Left ventricle myocardium inferior (tissue), 1 donor: Measurements from ENCODE around the gene VEGFB. TPM values are rescaled to one million over a fixed set of nuclear protein-coding genes. Genes with fewer than 3 reads are reported as not detected.

Source experiments
- DNase-seq: peaks from one replicate; pipeline ENCODE4 v3.0.0-alpha.2; 2020
- H3K27ac ChIP-seq: fragments of 200-600 bp; replicated peaks from 2 replicates; pipeline ENCODE4 v1.8.0; 2021
- H3K27me3 ChIP-seq: fragments of 200-600 bp; 2 replicates; pipeline ENCODE4 v1.8.0; 2021; ENCODE audit warnings: low read depth
- H3K36me3 ChIP-seq: fragments of 200-600 bp; 2 replicates; pipeline ENCODE4 v1.8.0; 2021
- H3K4me1 ChIP-seq: fragments of 200-600 bp; 2 replicates; pipeline ENCODE4 v1.8.0; 2021
- H3K4me3 ChIP-seq: fragments of 200-600 bp; 2 replicates; pipeline ENCODE4 v1.8.0; 2021; ENCODE audit warnings: mild to moderate bottlenecking, moderate library complexity
- H3K9me3 ChIP-seq: fragments of 200-600 bp; replicated peaks from 2 replicates; pipeline ENCODE4 v1.8.0; 2021
- intact Hi-C: fragments of 100-400 bp; cut with micrococcal nuclease; formaldehyde crosslinking; loops from one replicate; pipeline ENCODE4 v1.11.0; 2022
- total RNA-seq: library from RNA; stranded (reverse); fragmentation: NEBNext Ultra II Directional; extraction: Animal tissue kit (Norgen Biotek cat#: 25700); gene quantifications from one replicate; pipeline ENCODE4 v1.2.1, GENCODE V29; 2021
- TF ChIP-seq, protein P1 (sequence below): fragments of 200-600 bp; IDR thresholded peaks from 2 replicates; pipeline ENCODE4 v1.8.0; 2021; ENCODE audit warnings: antibody characterized with exemption, mild to moderate bottlenecking, borderline replicate concordance
- donor health status: DM: no; HTN: yes; CAD: no; lungs with severe emphysema.

VEGFB gene
- total RNA-seq, 1 donor from 2014 or later, result 272 TPM

DNA sequence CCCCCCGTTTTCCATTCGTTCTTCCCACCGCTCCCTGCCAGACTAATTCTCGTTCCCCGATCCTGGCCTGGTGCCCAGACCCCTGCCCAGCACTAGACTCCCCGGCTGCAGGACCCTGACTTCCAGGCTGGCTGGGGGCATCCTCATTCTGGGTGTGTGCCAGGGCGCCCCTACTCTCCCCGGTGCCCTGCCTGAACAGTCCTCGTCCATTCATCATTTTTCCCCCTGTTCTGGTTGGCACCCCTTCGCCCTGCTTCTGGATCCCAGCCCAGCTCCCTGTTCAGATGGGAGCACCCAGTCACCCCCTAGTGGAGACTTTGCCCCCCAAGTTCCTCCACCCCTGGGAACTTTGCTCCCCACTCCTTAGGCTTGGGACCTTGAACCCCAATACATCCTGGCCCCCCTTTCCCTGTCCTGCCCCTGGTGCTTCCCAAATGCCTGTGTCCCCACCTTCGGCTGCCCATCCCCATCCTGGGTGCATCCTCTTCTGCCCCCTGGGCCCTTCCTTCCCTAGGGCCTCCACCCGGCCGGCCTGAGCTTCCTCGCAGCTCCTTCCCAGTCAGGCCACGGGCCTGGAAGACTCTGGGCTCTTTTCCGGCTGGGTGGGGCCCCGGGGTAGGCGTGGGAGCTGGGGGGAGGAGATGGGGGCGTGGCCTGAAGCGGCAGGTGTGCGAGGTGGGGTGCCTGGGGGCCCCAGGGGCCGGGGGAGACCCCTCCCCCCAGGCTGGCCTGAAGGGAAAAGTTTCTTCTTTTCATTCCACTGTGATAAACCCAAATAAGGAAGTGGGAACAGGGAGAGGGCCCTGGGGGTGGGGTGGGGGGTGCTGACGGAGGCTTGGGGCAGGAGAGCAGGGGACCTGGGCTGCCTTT, 17.9 kb downstream of the VEGFB start:
- TF ChIP-seq, protein P1, sequence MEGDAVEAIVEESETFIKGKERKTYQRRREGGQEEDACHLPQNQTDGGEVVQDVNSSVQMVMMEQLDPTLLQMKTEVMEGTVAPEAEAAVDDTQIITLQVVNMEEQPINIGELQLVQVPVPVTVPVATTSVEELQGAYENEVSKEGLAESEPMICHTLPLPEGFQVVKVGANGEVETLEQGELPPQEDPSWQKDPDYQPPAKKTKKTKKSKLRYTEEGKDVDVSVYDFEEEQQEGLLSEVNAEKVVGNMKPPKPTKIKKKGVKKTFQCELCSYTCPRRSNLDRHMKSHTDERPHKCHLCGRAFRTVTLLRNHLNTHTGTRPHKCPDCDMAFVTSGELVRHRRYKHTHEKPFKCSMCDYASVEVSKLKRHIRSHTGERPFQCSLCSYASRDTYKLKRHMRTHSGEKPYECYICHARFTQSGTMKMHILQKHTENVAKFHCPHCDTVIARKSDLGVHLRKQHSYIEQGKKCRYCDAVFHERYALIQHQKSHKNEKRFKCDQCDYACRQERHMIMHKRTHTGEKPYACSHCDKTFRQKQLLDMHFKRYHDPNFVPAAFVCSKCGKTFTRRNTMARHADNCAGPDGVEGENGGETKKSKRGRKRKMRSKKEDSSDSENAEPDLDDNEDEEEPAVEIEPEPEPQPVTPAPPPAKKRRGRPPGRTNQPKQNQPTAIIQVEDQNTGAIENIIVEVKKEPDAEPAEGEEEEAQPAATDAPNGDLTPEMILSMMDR, result no peak
- H3K36me3 ChIP-seq, result peaks cover 29% of the 10 kb centered on the region
- no peaks in the 10 kb centered on the region for H3K9me3 ChIP-seq
- peak; percentile 53 for DNase-seq
- H3K27ac ChIP-seq, result peak overlapping the region; percentile 84
- H3K4me1 ChIP-seq, result peaks cover 43% of the 10 kb centered on the region
- intact Hi-C loops, result no loop called here
- H3K27me3 ChIP-seq, result no peaks in the 10 kb centered on the region
- H3K4me3 ChIP-seq, result peak overlapping the region; percentile 88

DNA sequence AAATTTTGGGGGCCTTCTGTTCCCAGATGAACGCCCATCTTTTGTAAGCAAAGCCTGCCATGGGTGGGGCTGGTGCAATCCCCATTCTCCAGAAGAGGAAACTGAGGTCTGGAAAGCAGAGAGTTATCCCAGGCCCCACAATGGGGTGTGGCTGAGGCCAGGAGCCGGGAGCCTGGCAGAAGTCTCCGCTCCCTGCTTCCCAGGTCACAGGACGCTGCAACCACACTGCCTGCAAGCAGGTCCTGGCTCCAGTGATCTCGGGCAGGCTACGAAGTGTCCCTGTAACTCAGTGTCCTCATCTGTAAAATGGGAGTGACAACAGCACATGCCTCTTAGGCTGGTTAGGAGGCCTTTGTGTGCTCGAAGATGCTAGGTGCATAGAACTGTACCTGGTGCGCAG, 18.7 kb downstream of the VEGFB start:
- H3K27ac ChIP-seq, result peak overlapping the region; percentile 84
- intact Hi-C loops, result no loop called here
- H3K4me1 ChIP-seq, result peaks cover 36% of the 10 kb centered on the region
- TF ChIP-seq, protein P1, result no peak
- DNase-seq, result no peak
- H3K4me3 ChIP-seq, result peak overlapping the region; percentile 88
- H3K27me3 ChIP-seq, result no peaks in the 10 kb centered on the region
- H3K9me3 ChIP-seq, result no peaks in the 10 kb centered on the region
- peaks cover 36% of the 10 kb centered on the region for H3K36me3 ChIP-seq

DNA sequence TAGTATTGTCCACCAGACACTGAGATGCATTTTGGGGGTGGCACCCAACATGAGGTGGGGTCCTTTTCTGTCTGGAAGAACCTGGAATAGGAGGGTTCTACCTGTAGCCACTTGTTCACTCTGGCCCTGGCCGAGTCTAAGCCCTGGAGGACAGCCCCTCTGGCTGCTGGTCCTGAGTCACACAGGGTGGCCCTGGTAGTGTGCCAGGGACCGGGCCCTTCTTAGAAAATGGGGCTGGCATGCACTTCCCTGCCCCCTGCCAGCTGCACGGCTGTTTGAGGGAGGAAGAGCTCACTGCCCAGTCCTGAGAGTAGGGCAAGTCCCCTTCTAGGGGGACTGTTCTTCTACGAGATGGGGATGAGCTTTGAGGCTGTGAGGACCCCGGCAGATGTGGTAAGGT, 19.1 kb downstream of the VEGFB start:
- H3K36me3 ChIP-seq, result peaks cover 40% of the 10 kb centered on the region
- no peak for DNase-seq
- peaks cover 36% of the 10 kb centered on the region for H3K4me1 ChIP-seq
- H3K4me3 ChIP-seq, result no peak overlapping the region
- peak overlapping the region; percentile 16 for H3K27ac ChIP-seq
- TF ChIP-seq, protein P1, result no peak
- intact Hi-C loops, result no loop called here
- H3K9me3 ChIP-seq, result no peaks in the 10 kb centered on the region
- no peaks in the 10 kb centered on the region for H3K27me3 ChIP-seq

DNA sequence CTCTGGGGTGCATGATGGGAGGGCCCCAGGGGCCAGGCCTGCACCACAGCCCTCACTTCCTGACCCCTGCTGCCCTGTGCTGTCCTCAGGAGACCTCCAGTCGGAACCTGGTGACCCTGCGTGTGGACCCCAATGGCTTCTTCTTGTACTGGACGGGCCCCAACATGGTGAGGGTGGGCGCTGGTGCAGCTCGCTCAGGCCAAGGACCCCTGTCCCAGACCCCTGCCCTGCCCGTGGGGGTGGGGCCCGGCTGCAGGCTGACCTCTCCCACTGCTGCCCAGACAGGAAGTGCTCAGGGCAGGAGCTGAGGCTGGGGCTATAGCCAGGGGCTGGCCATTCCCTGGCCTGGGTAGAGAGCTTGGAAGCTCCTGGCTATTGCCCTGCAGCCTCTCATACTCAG, 19.9 kb downstream of the VEGFB start:
- Histone ChIP-seq H3K9me3 (no peaks in the 10 kb centered on the region), H3K4me1 (peaks cover 36% of the 10 kb centered on the region), H3K27me3 (no peaks in the 10 kb centered on the region), H3K4me3 (no peak overlapping the region), H3K36me3 (peaks cover 49% of the 10 kb centered on the region), H3K27ac (no peak overlapping the region)
- no peak for DNase-seq
- TF ChIP-seq, protein P1, result no peak
- intact Hi-C loops, result no loop called here

DNA sequence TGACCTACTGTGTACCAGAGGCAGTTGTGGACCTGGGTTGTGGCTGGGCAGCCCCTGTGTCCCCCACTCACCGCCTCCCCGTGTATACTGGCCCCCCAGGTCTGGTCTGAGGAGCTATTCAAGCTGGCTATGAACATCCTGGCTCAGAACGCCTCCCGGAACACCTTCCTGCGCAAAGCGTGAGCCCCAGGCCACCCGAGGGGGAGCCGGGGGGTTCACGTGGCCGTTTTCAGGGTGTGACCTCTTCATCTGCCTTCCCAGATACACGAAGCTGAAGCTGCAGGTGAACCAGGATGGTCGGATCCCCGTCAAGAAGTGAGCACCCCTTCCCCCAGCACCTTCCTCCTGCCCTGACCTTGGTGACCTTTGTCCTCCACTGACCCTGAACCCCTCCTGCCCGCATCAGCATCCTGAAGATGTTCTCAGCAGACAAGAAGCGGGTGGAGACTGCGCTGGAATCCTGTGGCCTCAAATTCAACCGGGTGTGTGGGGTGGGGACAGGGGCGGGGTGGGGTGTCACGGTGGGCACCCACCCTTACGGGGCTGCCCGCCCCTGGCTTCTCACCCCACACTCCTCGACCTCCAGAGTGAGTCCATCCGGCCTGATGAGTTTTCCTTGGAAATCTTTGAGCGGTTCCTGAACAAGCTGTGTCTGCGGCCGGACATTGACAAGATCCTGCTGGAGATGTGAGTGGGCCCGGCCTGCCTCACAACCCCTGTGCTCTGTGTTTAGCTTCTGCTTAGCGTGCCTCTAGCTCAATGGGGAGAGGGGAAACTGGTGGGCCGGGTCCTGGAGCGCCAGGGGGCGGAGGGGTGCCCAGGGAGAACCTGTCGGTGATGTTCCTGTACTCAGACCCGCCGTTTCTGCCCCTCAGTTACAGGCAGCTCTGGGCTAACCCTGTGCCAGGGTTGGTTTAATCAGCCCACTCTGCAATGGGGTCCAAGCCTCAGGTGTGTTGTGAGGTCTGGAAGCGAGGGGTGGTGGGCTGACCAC, 21.0 kb downstream of the VEGFB start:
- Histone ChIP-seq H3K36me3 (peaks cover 58% of the 10 kb centered on the region), H3K27ac (no peak overlapping the region), H3K4me3 (no peak overlapping the region), H3K9me3 (no peaks in the 10 kb centered on the region), H3K27me3 (no peaks in the 10 kb centered on the region), H3K4me1 (peaks cover 35% of the 10 kb centered on the region)
- no peak for DNase-seq
- TF ChIP-seq, protein P1, result no peak
- intact Hi-C loops, result no loop called here
